Measurements from ENCODE around the gene ARRDC1.
"Not testable (repeated sequence)": the region's sequence is repeated elsewhere in the genome, so short reads cannot be mapped to it uniquely, and the experiment has no call there.

Gene ARRDC1

DNA sequence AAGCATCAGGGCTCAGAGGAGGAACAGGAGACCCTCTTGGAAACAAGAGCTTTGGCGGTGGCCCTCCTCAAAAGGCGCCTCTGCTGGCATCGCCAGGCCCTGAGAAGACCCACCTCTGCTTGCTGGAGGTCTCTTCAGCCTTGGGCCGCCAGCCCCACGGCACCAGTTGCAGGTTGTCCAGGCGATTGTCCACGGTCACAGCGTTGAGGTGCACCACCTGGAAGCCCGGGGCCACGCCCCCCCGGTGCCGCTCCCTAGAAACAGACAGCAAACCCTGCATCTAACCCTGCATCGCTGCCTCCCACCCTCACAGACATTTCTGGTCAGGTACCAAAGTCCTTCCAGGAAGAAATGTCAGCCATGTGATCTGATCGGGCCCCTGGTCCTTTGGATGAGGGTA is 18.6 kb upstream of the ARRDC1 start:
- no peak for DNase-seq

- no peak for DNase-seq
Measured at GRCh38 chr9:137588311-137588710, 17.2 kb upstream of the ARRDC1 start.

GRCh38 chr9:137588891-137589290 is 16.6 kb upstream of the ARRDC1 start:
- DNase-seq: no peak

DNA sequence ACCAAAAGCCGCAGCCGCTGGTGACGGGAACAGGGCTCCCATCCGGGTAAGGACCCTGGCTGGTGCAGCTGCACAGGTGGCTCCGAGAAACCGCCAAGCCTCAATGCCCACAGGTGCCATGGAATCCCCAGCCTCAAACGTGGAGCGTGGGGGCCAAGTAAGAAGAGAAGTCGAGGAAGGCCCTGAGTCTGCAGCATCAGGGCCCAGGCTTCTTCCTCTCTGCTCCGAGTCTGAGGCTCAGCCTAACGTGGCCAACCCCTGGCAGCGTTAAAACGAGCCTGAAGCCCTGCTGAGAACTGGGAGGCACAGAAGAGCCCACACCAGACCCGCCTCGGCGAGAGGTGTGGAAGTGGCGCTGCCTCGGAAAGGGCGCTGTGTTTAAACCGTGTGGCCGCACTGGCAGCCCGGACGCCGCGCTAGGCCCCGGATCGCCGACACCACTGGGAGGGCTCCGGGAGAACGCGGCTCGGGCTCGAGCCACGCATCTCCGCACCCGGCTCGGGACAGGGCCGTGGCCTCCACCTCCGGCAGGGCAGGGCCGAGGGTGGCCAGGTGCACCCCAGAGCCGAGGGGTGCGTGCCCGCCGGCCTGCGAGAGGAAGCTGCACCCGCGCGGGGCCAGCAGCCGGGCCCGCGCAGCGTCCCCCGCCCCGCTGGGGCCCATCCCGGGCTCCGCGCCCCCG is 15.9 kb upstream of the ARRDC1 start:
- peak; percentile 7 for DNase-seq

DNA sequence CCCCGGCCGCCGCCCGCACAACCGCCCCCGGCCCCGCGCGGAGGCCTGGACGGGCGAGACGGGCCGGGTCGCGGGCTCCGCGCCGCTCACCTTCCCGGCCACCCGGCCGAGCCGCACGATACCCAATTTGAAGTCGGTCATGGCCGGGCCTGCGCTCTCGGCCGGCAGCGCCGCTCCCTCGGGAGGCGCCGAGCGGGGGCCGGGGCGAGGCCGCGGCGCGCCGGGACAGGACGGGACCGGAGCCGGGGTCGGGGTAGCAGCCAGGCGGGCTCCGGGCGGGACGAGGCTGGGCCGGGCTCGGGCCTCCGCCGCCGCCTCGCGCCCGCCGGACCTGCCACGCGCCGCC is 15.4 kb upstream of the ARRDC1 start:
- no peak for DNase-seq

GRCh38 chr9:137590469-137591383 is 14.8 kb upstream of the ARRDC1 start, which contains the start of gene ZMYND19:
TSS of gene ZMYND19 (minus strand) at chr9:137590512. CDS start at chr9:137590263, 249 bp downstream.
- DNase-seq: peak; percentile 93

DNA sequence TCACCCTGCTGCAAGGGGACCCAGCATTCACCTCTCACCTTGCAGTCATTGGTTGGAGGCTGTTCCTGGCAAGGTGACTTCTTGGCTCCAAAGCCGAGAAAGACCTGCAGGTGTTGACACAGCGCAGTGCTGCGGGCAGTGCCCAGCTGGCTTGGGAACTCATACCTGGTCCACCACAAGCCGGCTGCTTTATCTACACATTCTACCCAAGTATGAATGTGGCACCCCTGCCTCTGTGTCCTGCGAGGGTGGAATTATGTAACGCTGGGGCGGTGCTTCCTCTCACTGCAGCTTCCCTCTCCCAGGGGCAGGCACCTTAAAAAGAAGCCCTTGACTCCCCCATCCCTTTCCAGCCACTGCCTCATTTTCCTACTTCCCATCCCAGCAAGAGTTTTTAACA is 12.7 kb upstream of the ARRDC1 start:
- DNase-seq: no peak

- DNase-seq: no peak
Measured at GRCh38 chr9:137593176-137593575, 12.3 kb upstream of the ARRDC1 start.

- DNase-seq: not testable (repeated sequence)
Measured at GRCh38 chr9:137596577-137596976, 8.9 kb upstream of the ARRDC1 start.

DNA sequence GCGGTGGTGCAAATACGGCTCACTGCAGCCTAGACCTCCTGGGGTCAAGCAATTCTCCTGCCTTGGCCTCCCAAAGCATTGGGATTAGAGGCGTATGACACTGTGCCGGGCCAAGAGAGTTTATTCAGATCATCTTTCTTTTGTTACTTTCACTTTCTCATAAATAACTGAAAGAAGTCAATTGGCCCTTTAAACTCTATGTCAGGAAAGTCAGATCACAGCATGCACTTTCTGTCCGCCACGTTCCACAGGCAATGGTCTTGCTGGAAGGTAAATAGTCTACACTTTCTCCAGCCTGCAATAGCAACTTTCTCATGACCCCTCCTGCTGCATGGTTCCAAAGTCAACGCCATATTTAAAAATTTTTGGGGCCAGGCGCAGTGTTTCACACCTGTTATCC is 6.5 kb upstream of the ARRDC1 start:
- no peak for DNase-seq

GRCh38 chr9:137602661-137603060 is 2.8 kb upstream of the ARRDC1 start:
- DNase-seq: no peak

- no peak for DNase-seq
Measured at GRCh38 chr9:137603879-137604278, 1.6 kb upstream of the ARRDC1 start.

GRCh38 chr9:137604345-137605086 is 970 bp upstream of the ARRDC1 start:
- DNase-seq: no peak

DNA sequence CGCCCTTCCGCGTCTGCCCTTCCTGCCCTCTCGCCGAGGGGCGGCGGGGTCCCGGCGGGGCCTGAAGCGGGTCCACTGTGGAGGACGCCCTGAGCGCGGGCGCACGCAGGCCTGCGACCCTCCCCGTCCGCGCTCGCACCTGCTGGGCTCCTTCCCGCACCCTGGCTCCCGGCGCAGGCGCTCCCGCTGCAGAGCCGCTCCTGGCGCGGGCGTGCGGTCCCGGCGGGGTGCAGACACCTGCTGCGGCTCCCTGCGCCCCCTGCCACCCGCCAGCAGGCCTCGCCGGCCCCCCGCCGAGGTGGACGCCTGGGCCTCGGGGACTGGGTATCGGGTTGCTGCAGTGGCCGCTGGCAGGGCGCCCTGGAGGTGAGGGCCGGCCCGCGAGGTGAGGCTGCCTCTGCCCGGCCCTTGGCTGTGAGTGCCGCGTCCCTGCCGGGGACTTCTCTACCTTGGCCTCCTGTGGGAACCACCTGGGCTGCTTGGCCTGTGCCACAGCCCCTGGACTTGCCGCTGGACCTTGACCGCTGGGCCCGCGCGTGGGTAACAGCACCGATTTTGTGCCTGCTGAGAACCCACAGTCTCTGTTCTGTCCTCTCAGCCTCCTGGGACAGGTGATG is 627 bp downstream of the ARRDC1 start:
- DNase-seq: no peak

- no peak for DNase-seq
Measured at GRCh38 chr9:137606734-137607138, 1.2 kb downstream of the ARRDC1 start.

DNA sequence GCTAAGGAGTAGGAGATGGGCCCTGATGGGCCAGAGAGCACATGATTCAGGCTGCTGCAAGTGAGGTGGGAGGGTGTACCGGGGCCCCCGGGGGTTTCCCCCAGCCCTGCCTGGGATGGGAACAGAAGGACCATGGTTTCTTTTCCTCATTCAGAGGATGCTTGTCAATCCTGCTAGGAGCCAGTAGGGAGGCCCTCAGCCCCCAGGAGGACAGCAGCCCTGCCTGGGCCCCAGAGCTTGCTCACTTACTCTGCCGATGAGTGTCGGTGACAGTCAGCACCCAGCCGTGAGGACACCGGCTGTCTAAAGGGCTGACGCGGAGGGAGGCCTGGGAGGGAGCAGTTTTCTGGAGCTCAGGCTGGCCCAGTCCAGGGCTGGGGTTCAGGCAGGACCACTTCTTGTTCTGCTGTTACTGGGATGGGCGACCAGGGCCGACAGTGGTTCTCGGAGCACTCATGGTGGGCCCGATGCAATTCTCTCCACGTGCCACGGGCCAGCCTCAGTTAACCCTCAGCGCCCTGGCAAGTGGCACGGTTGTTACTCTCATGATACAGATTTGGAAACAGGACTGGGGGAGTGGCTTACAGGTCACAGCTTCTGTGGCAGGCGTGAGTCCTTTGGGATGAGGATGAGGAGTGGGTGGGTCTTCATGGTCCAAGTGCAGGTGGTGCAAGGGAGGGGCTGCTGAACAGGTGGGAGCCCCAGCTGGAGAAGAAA is 1.8 kb downstream of the ARRDC1 start:
- no peak for DNase-seq

- DNase-seq: no peak
Measured at GRCh38 chr9:137610944-137611343, 5.5 kb downstream of the ARRDC1 start.

GRCh38 chr9:137611623-137612609 is 6.4 kb downstream of the ARRDC1 start:
- peak; percentile 54 for DNase-seq

GRCh38 chr9:137612741-137613142 is 7.3 kb downstream of the ARRDC1 start:
- no peak for DNase-seq

GRCh38 chr9:137613259-137613658 is 7.8 kb downstream of the ARRDC1 start:
- no peak for DNase-seq

Measured in CD4-positive, alpha-beta T cell treated with Interleukin-17A for 4 hours (primary cell).